Head of caudate nucleus (tissue), 42 donors: ENCODE results near the gene FOXC2.
"Not testable (repeated sequence)": the region's sequence is repeated elsewhere in the genome, so short reads cannot be mapped to it uniquely, and the experiment has no call there.

Source experiments
- DNase-seq, 42 donors: peaks; one replicate each; pipeline versions ENCODE4 v3.0.0 to v3.0.0-alpha.2; 2020 to 2021; ENCODE audit warnings: mixed read lengths in 7 of 42
- intact Hi-C: fragments of 100-400 bp; cut with DNase I; formaldehyde crosslinking; loops from one replicate; pipeline ENCODE4 v1.15.0; 2022

FOXC2 gene

GRCh38 chr16:86579268-86580062 is 12.8 kb downstream of the FOXC2 start:
- no peak for DNase-seq
- intact Hi-C loops = no loop called here

- DNase-seq = no peak
- intact Hi-C loops = no loop called here
Observed at GRCh38 chr16:86580063-86580790, 13.6 kb downstream of the FOXC2 start.

GRCh38 chr16:86580791-86581170 is 14.2 kb downstream of the FOXC2 start:
- intact Hi-C loops = no loop called here
- no peak for DNase-seq

GRCh38 chr16:86581458-86581857 is 14.8 kb downstream of the FOXC2 start:
- no peak for DNase-seq
- intact Hi-C loops = no loop called here

- no peak for DNase-seq
Observed at GRCh38 chr16:86584071-86584685, 17.5 kb downstream of the FOXC2 start.

GRCh38 chr16:86584726-86585721 is 18.4 kb downstream of the FOXC2 start:
- intact Hi-C loops = no loop called here
- no peak for DNase-seq

More at GRCh38 chr16:86584071-86584685, 17.5 kb downstream of the FOXC2 start:
- intact Hi-C loops = no loop called here

- no peak for DNase-seq
- intact Hi-C loops = no loop called here
Observed at GRCh38 chr16:86585821-86586611, 19.4 kb downstream of the FOXC2 start.

- intact Hi-C loops = no loop called here
- DNase-seq = no peak
Observed at GRCh38 chr16:86587487-86587886, 20.9 kb downstream of the FOXC2 start.

GRCh38 chr16:86587955-86588354 is 21.3 kb downstream of the FOXC2 start:
- intact Hi-C loops, DNase-seq: not testable (repeated sequence)

- intact Hi-C loops = no loop called here
- no peak for DNase-seq
Observed at GRCh38 chr16:86590501-86591144, 24.0 kb downstream of the FOXC2 start.

GRCh38 chr16:86591270-86591669 is 24.6 kb downstream of the FOXC2 start:
- intact Hi-C loops = no loop called here
- no peak for DNase-seq

GRCh38 chr16:86593913-86594620 is 27.4 kb downstream of the FOXC2 start:
- intact Hi-C loops = no loop called here
- DNase-seq = no peak

- intact Hi-C loops = no loop called here
- DNase-seq = no peak
Observed at GRCh38 chr16:86594721-86595120, 28.1 kb downstream of the FOXC2 start.

GRCh38 chr16:86595983-86596605 is 29.5 kb downstream of the FOXC2 start:
- DNase-seq = no peak
- intact Hi-C loops = no loop called here

- intact Hi-C loops = no loop called here
- DNase-seq = no peak
Observed at GRCh38 chr16:86597126-86597879, 30.7 kb downstream of the FOXC2 start.
